ENCODE results near the gene SMOC2.

SMOC2 gene

GRCh38 chr6:168472363-168472762 lies 31.4 kb downstream of the SMOC2 start:
- no CpG with 5 or more reads among the region's 1 CpG for WGBS (ENCODE audit: extremely low coverage, insufficient coverage, low lambda C conversion rate)
- H3K4me2 ChIP-seq (ENCODE audit: low read length), result no peak overlapping the region

GRCh38 chr6:168473197-168473596 lies 32.2 kb downstream of the SMOC2 start:
- DNase-seq, result no peak
- H3K4me3 ChIP-seq (ENCODE audit: low read length), result no peak overlapping the region
- no peaks in the 10 kb centered on the region for H3K79me2 ChIP-seq (ENCODE audit: control insufficient read depth, insufficient read depth, low read length)
- no peaks in the 10 kb centered on the region for H3K79me1 ChIP-seq (ENCODE audit: low read length)
- no peak overlapping the region for H2BK15ac ChIP-seq (replicated peaks; ENCODE audit: low read depth)
- no peak overlapping the region for H2BK120ac ChIP-seq (ENCODE audit: low read depth, low read length)
- no CpG with 5 or more reads among the region's 7 CpGs for WGBS (ENCODE audit: extremely low coverage, insufficient coverage, low lambda C conversion rate)
- no peak overlapping the region for H2BK5ac ChIP-seq (ENCODE audit: low read length)
- no peaks in the 10 kb centered on the region for H3K36me3 ChIP-seq (ENCODE audit: control insufficient read depth, insufficient read depth, low read length)
- H3K27ac ChIP-seq (ENCODE audit: low read depth, low read length), result no peak overlapping the region
- H3K9ac ChIP-seq (ENCODE audit: low read length), result no peak overlapping the region
- no peak overlapping the region for H2AK5ac ChIP-seq (ENCODE audit: low read length)
- no peak overlapping the region for H3K56ac ChIP-seq (ENCODE audit: low read length)
- H3K23ac ChIP-seq (ENCODE audit: low read length), result no peak overlapping the region
- H4K5ac ChIP-seq (ENCODE audit: low read length), result no peak overlapping the region
- H4K8ac ChIP-seq (ENCODE audit: low read depth, low read length), result no peak overlapping the region
- no peaks in the 10 kb centered on the region for H3K27me3 ChIP-seq (ENCODE audit: insufficient read depth, low read length, poor library complexity)
- H3K18ac ChIP-seq (ENCODE audit: low read length), result no peak overlapping the region
- no peaks in the 10 kb centered on the region for H3K4me1 ChIP-seq (ENCODE audit: control insufficient read depth, low read depth, low read length)
- no peak overlapping the region for H3K4ac ChIP-seq (ENCODE audit: low read depth, low read length)
- no peak overlapping the region for H3K4me2 ChIP-seq (ENCODE audit: low read length)

More at GRCh38 chr6:168472363-168472762, 31.4 kb downstream of the SMOC2 start:
- H3K79me1 ChIP-seq (ENCODE audit: low read length), result no peaks in the 10 kb centered on the region
- DNase-seq, result no peak
- no peak overlapping the region for H3K18ac ChIP-seq (ENCODE audit: low read length)
- H3K27me3 ChIP-seq (ENCODE audit: insufficient read depth, low read length, poor library complexity), result no peaks in the 10 kb centered on the region
- no peak overlapping the region for H3K9ac ChIP-seq (ENCODE audit: low read length)
- H3K4ac ChIP-seq (ENCODE audit: low read depth, low read length), result no peak overlapping the region
- no peak overlapping the region for H3K23ac ChIP-seq (ENCODE audit: low read length)
- no peak overlapping the region for H4K8ac ChIP-seq (ENCODE audit: low read depth, low read length)
- H3K27ac ChIP-seq (ENCODE audit: low read depth, low read length), result no peak overlapping the region
- H3K56ac ChIP-seq (ENCODE audit: low read length), result no peak overlapping the region
- no peak overlapping the region for H4K5ac ChIP-seq (ENCODE audit: low read length)
- H2BK120ac ChIP-seq (ENCODE audit: low read depth, low read length), result no peak overlapping the region
- H2BK5ac ChIP-seq (ENCODE audit: low read length), result no peak overlapping the region
- no peak overlapping the region for H2AK5ac ChIP-seq (ENCODE audit: low read length)
- no peak overlapping the region for H3K4me3 ChIP-seq (ENCODE audit: low read length)
- H3K36me3 ChIP-seq (ENCODE audit: control insufficient read depth, insufficient read depth, low read length), result no peaks in the 10 kb centered on the region
- H2BK15ac ChIP-seq (replicated peaks; ENCODE audit: low read depth), result no peak overlapping the region
- H3K4me1 ChIP-seq (ENCODE audit: control insufficient read depth, low read depth, low read length), result no peaks in the 10 kb centered on the region
- no peaks in the 10 kb centered on the region for H3K79me2 ChIP-seq (ENCODE audit: control insufficient read depth, insufficient read depth, low read length)

- Histone ChIP-seq H3K23ac (ENCODE audit: low read length) (no peak overlapping the region), H3K9ac (ENCODE audit: low read length) (no peak overlapping the region), H3K18ac (ENCODE audit: low read length) (no peak overlapping the region)
Measured at GRCh38 chr6:168475188-168476013, 34.4 kb downstream of the SMOC2 start.

GRCh38 chr6:168479421-168479820 lies 38.4 kb downstream of the SMOC2 start:
- Histone ChIP-seq H2AK5ac (ENCODE audit: low read length) (no peak overlapping the region), H3K4me1 (ENCODE audit: control insufficient read depth, low read depth, low read length) (no peaks in the 10 kb centered on the region), H4K5ac (ENCODE audit: low read length) (no peak overlapping the region), H3K4me2 (ENCODE audit: low read length) (no peak overlapping the region), H3K4ac (ENCODE audit: low read depth, low read length) (no peak overlapping the region), H2BK5ac (ENCODE audit: low read length) (no peak overlapping the region), H4K8ac (ENCODE audit: low read depth, low read length) (no peak overlapping the region), H3K36me3 (ENCODE audit: control insufficient read depth, insufficient read depth, low read length) (no peaks in the 10 kb centered on the region), H3K79me1 (ENCODE audit: low read length) (no peaks in the 10 kb centered on the region), H3K27ac (ENCODE audit: low read depth, low read length) (no peak overlapping the region), H3K56ac (ENCODE audit: low read length) (no peak overlapping the region), H2BK15ac (replicated peaks; ENCODE audit: low read depth) (no peak overlapping the region), H3K9ac (ENCODE audit: low read length) (no peak overlapping the region), H3K4me3 (ENCODE audit: low read length) (no peak overlapping the region), H2BK120ac (ENCODE audit: low read depth, low read length) (no peak overlapping the region), H3K23ac (ENCODE audit: low read length) (no peak overlapping the region), H3K27me3 (ENCODE audit: insufficient read depth, low read length, poor library complexity) (no peaks in the 10 kb centered on the region), H3K79me2 (ENCODE audit: control insufficient read depth, insufficient read depth, low read length) (no peaks in the 10 kb centered on the region), H3K18ac (ENCODE audit: low read length) (no peak overlapping the region)
- no CpG with 5 or more reads among the region's 4 CpGs for whole genome bisulfite sequencing (ENCODE audit: extremely low coverage, insufficient coverage, low lambda C conversion rate)
- DNase-seq, result no peak

More at GRCh38 chr6:168475188-168476013, 34.4 kb downstream of the SMOC2 start:
- WGBS (ENCODE audit: extremely low coverage, insufficient coverage, low lambda C conversion rate), result no CpG with 5 or more reads among the region's 26 CpGs
- H3K36me3 ChIP-seq (ENCODE audit: control insufficient read depth, insufficient read depth, low read length), result no peaks in the 10 kb centered on the region
- no peaks in the 10 kb centered on the region for H3K79me2 ChIP-seq (ENCODE audit: control insufficient read depth, insufficient read depth, low read length)
- no peak overlapping the region for H4K8ac ChIP-seq (ENCODE audit: low read depth, low read length)
- no peak overlapping the region for H3K4me3 ChIP-seq (ENCODE audit: low read length)
- H4K5ac ChIP-seq (ENCODE audit: low read length), result no peak overlapping the region
- no peak overlapping the region for H2AK5ac ChIP-seq (ENCODE audit: low read length)
- no peaks in the 10 kb centered on the region for H3K27me3 ChIP-seq (ENCODE audit: insufficient read depth, low read length, poor library complexity)
- no peak overlapping the region for H2BK120ac ChIP-seq (ENCODE audit: low read depth, low read length)
- no peaks in the 10 kb centered on the region for H3K79me1 ChIP-seq (ENCODE audit: low read length)
- no peak overlapping the region for H3K4me2 ChIP-seq (ENCODE audit: low read length)
- DNase-seq, result no peak
- H2BK5ac ChIP-seq (ENCODE audit: low read length), result no peak overlapping the region
- no peak overlapping the region for H3K4ac ChIP-seq (ENCODE audit: low read depth, low read length)
- H2BK15ac ChIP-seq (replicated peaks; ENCODE audit: low read depth), result no peak overlapping the region
- H3K56ac ChIP-seq (ENCODE audit: low read length), result no peak overlapping the region
- no peaks in the 10 kb centered on the region for H3K4me1 ChIP-seq (ENCODE audit: control insufficient read depth, low read depth, low read length)
- no peak overlapping the region for H3K27ac ChIP-seq (ENCODE audit: low read depth, low read length)

GRCh38 chr6:168480481-168480880 lies 39.5 kb downstream of the SMOC2 start:
- H3K36me3 ChIP-seq (ENCODE audit: control insufficient read depth, insufficient read depth, low read length), result no peaks in the 10 kb centered on the region
- no peaks in the 10 kb centered on the region for H3K79me2 ChIP-seq (ENCODE audit: control insufficient read depth, insufficient read depth, low read length)
- no peak overlapping the region for H3K18ac ChIP-seq (ENCODE audit: low read length)
- H2BK120ac ChIP-seq (ENCODE audit: low read depth, low read length), result no peak overlapping the region
- H3K9ac ChIP-seq (ENCODE audit: low read length), result no peak overlapping the region
- no peak overlapping the region for H3K56ac ChIP-seq (ENCODE audit: low read length)
- no peak overlapping the region for H3K4me2 ChIP-seq (ENCODE audit: low read length)
- H3K27me3 ChIP-seq (ENCODE audit: insufficient read depth, low read length, poor library complexity), result no peaks in the 10 kb centered on the region
- H2BK15ac ChIP-seq (replicated peaks; ENCODE audit: low read depth), result no peak overlapping the region
- no peak overlapping the region for H3K4ac ChIP-seq (ENCODE audit: low read depth, low read length)
- no peak overlapping the region for H4K8ac ChIP-seq (ENCODE audit: low read depth, low read length)
- no peak overlapping the region for H2AK5ac ChIP-seq (ENCODE audit: low read length)
- DNase-seq, result no peak
- H3K4me1 ChIP-seq (ENCODE audit: control insufficient read depth, low read depth, low read length), result no peaks in the 10 kb centered on the region
- no peak overlapping the region for H3K4me3 ChIP-seq (ENCODE audit: low read length)
- H4K5ac ChIP-seq (ENCODE audit: low read length), result no peak overlapping the region
- H3K79me1 ChIP-seq (ENCODE audit: low read length), result no peaks in the 10 kb centered on the region
- no peak overlapping the region for H3K23ac ChIP-seq (ENCODE audit: low read length)
- H3K27ac ChIP-seq (ENCODE audit: low read depth, low read length), result no peak overlapping the region
- H2BK5ac ChIP-seq (ENCODE audit: low read length), result no peak overlapping the region

GRCh38 chr6:168485818-168486217 lies 44.8 kb downstream of the SMOC2 start:
- Histone ChIP-seq H3K18ac (ENCODE audit: low read length) (no peak overlapping the region), H3K56ac (ENCODE audit: low read length) (no peak overlapping the region), H3K4me3 (ENCODE audit: low read length) (no peak overlapping the region), H3K9ac (ENCODE audit: low read length) (no peak overlapping the region), H2BK15ac (replicated peaks; ENCODE audit: low read depth) (no peak overlapping the region), H3K4me2 (ENCODE audit: low read length) (no peak overlapping the region), H3K27ac (ENCODE audit: low read depth, low read length) (no peak overlapping the region), H3K36me3 (ENCODE audit: control insufficient read depth, insufficient read depth, low read length) (no peaks in the 10 kb centered on the region), H3K4ac (ENCODE audit: low read depth, low read length) (no peak overlapping the region), H2BK5ac (ENCODE audit: low read length) (no peak overlapping the region), H2BK120ac (ENCODE audit: low read depth, low read length) (no peak overlapping the region), H3K79me1 (ENCODE audit: low read length) (no peaks in the 10 kb centered on the region), H3K79me2 (ENCODE audit: control insufficient read depth, insufficient read depth, low read length) (no peaks in the 10 kb centered on the region), H4K5ac (ENCODE audit: low read length) (no peak overlapping the region), H3K4me1 (ENCODE audit: control insufficient read depth, low read depth, low read length) (no peaks in the 10 kb centered on the region), H2AK5ac (ENCODE audit: low read length) (no peak overlapping the region), H3K27me3 (ENCODE audit: insufficient read depth, low read length, poor library complexity) (no peaks in the 10 kb centered on the region), H4K8ac (ENCODE audit: low read depth, low read length) (no peak overlapping the region), H3K23ac (ENCODE audit: low read length) (no peak overlapping the region)
- no CpG with 5 or more reads among the region's 5 CpGs for WGBS (ENCODE audit: extremely low coverage, insufficient coverage, low lambda C conversion rate)
- DNase-seq, result no peak

All from mesendoderm (in vitro differentiated cells).